NCI-H446 (cell line): ENCODE measurements around the gene NAV2.

Experiments used
- DNase-seq, 2 experiments: peaks; one replicate each; lab custom pipeline; 2025; lab: John Stamatoyannopoulos, UW

The NAV2 gene

GRCh38 chr11:20156280-20156875 lies 443.7 kb downstream of the NAV2 start:
- DNase-seq: no peak

- no peak for DNase-seq
Measured at GRCh38 chr11:20156876-20157613, 444.4 kb downstream of the NAV2 start.

GRCh38 chr11:20157728-20158127 lies 445.1 kb downstream of the NAV2 start:
- no peak for DNase-seq

- no peak for DNase-seq
Measured at GRCh38 chr11:20158597-20159257, 446.1 kb downstream of the NAV2 start.

GRCh38 chr11:20159466-20160381 lies 447.1 kb downstream of the NAV2 start:
- no peak for DNase-seq

GRCh38 chr11:20160425-20161229 lies 448.0 kb downstream of the NAV2 start, which contains the start of gene DBX1:
Gene DBX1, minus strand, starts transcription at chr11:20160475. Its CDS starts 151 bp downstream, at chr11:20160324.
- DNase-seq: no peak

GRCh38 chr11:20161230-20161918 lies 448.7 kb downstream of the NAV2 start:
- DNase-seq: no peak

GRCh38 chr11:20161923-20162744 lies 449.5 kb downstream of the NAV2 start:
- no peak for DNase-seq

- DNase-seq: no peak
Measured at GRCh38 chr11:20162824-20163782, 450.5 kb downstream of the NAV2 start.

- no peak for DNase-seq
Measured at GRCh38 chr11:20163783-20164481, 451.3 kb downstream of the NAV2 start.
